Activated CD8-positive, alpha-beta T cell treated with anti-CD3 and anti-CD28 coated beads for 36 hours (primary cell): ENCODE results near the gene GJC2. TPM values are rescaled to one million over a fixed set of nuclear protein-coding genes. Genes with fewer than 3 reads are reported as not detected.
"Not testable (repeated sequence)": the region's sequence is repeated elsewhere in the genome, so short reads cannot be mapped to it uniquely, and the experiment has no call there.

ENCODE experiments used
- ATAC-seq: fragments of 200-7000 bp; cut with Tn5 transposase; one replicate; pipeline ENCODE4 v1.10.0; 2021; ENCODE audit warnings: mild to moderate bottlenecking, moderate library complexity
- CTCF ChIA-PET: fragments of 350-600 bp; sonication (Branson Sonifier 250); formaldehyde crosslinking; loops from one replicate; lab custom pipeline; 2021; ENCODE audit warnings: antibody characterized with exemption; lab: Charles Lee
- POLR2A ChIA-PET: fragments of 350-600 bp; sonication (Branson Sonifier 250); formaldehyde crosslinking; loops from one replicate; lab custom pipeline; 2021; ENCODE audit warnings: antibody characterized with exemption; lab: Charles Lee
- DNase-seq: peaks from one replicate; pipeline ENCODE4 v3.0.0-alpha.2; 2020
- H3K27ac Mint-ChIP-seq: one replicate; pipeline ENCODE4 v1.8.0; 2021; ENCODE audit warnings: mild to moderate bottlenecking, mixed read lengths
- H3K27me3 Mint-ChIP-seq: one replicate; pipeline ENCODE4 v1.8.0; 2021; ENCODE audit warnings: mixed read lengths
- H3K36me3 Mint-ChIP-seq: one replicate; pipeline ENCODE4 v1.8.0; 2021; ENCODE audit warnings: low read depth, mixed read lengths
- H3K4me1 Mint-ChIP-seq: one replicate; pipeline ENCODE4 v1.8.0; 2021; ENCODE audit warnings: low read depth, mixed read lengths
- H3K4me3 Mint-ChIP-seq: one replicate; pipeline ENCODE4 v1.8.0; 2021; ENCODE audit warnings: mild to moderate bottlenecking, moderate library complexity, mixed read lengths
- H3K9me3 Mint-ChIP-seq: one replicate; pipeline ENCODE4 v1.8.0; 2021; ENCODE audit warnings: mixed read lengths
- intact Hi-C: fragments of 100-400 bp; cut with micrococcal nuclease; formaldehyde crosslinking; loops from one replicate; pipeline ENCODE4 v1.10.0; 2022
- total RNA-seq, 2 experiments: library from RNA; stranded (reverse); gene quantifications; one replicate each; pipeline ENCODE4 v1.2.3, GENCODE V29; 2021
- TF ChIP-seq, protein P1 (sequence below): fragments of 200-600 bp; IDR thresholded peaks from one replicate; pipeline ENCODE4 v1.8.0; 2022; ENCODE audit warnings: antibody characterized with exemption, mild to moderate bottlenecking

GJC2 gene
- total RNA-seq, 2 experiments from 2014 or later: 3.4 to 3.5 TPM

- ChIA-PET CTCF (interaction anchor here (3.1 kb wide), 1 partner anchor 22 kb away, joined by 15 read pairs; no protein-coding TSS in a partner anchor), POLR2A (interaction anchor here (0.6 to 4.2 kb wide), 15 partner anchors 10 to 348 kb away, joined by 3 to 21 read pairs (median 4); partner anchors contain the start of genes ARF1 and IBA57)
- DNase-seq: peak; percentile 99
- Mint-ChIP-seq H3K36me3 (peaks cover 7% of the 10 kb centered on the region), H3K27ac (peak within 1 kb of the TSS; percentile 90), H3K9me3 (no peaks in the 10 kb centered on the region), H3K4me3 (peak within 1 kb of the TSS; percentile 83), H3K4me1 (peaks cover 31% of the 10 kb centered on the region), H3K27me3 (no peaks in the 10 kb centered on the region)
- TF ChIP-seq, protein P1, sequence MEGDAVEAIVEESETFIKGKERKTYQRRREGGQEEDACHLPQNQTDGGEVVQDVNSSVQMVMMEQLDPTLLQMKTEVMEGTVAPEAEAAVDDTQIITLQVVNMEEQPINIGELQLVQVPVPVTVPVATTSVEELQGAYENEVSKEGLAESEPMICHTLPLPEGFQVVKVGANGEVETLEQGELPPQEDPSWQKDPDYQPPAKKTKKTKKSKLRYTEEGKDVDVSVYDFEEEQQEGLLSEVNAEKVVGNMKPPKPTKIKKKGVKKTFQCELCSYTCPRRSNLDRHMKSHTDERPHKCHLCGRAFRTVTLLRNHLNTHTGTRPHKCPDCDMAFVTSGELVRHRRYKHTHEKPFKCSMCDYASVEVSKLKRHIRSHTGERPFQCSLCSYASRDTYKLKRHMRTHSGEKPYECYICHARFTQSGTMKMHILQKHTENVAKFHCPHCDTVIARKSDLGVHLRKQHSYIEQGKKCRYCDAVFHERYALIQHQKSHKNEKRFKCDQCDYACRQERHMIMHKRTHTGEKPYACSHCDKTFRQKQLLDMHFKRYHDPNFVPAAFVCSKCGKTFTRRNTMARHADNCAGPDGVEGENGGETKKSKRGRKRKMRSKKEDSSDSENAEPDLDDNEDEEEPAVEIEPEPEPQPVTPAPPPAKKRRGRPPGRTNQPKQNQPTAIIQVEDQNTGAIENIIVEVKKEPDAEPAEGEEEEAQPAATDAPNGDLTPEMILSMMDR: no peak
- ATAC-seq: peak; percentile 93
- intact Hi-C loops: loop anchor here (1.0 kb wide), 1 partner anchor 57 kb away; no protein-coding TSS in a partner anchor
Measured at GRCh38 chr1:228109073-228109961, 40.4 kb upstream of the GJC2 start, which contains the start of gene MRPL55. MRPL55 (minus strand) TSS chr1:228109299; CDS start chr1:228108260, 1,039 bp downstream.

DNA sequence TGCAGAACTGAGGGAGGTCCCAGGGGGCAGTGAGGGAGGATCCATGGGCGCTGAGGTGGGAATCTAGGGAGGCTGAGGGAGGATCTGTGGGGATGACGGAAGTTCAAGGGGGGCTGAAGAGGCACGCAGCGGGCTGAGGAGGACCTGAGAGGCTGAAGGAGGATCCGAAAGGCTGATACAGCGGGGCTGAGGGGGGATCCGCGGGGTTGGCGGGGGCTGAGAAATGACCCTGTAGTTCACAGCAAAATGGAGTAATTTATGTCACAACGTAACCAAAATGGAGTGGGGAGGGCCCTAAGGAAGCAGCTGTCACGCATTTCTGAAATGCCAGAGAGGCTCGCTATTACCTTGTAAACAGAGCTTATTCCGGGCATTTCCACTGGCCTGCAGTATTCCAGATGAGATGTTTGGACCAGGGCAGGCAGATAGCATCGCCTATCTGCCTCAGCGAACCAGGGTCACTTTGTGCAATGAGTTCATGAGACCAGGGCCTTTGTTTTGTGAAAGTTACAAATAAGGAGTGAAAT is 39.7 kb upstream of the GJC2 start:
- DNase-seq (peak; percentile 28), ATAC-seq (no peak)
- ChIA-PET CTCF (interaction anchor here (3.1 kb wide), 1 partner anchor 21 kb away, joined by 15 read pairs; no protein-coding TSS in a partner anchor), POLR2A (interaction anchor here (0.8 to 2.0 kb wide), 10 partner anchors 9 to 83 kb away, joined by 3 to 8 read pairs (median 4); partner anchors contain the start of genes ARF1 and IBA57)
- TF ChIP-seq, protein P1: no peak
- Mint-ChIP-seq H3K36me3 (peaks cover 7% of the 10 kb centered on the region), H3K27me3 (no peaks in the 10 kb centered on the region), H3K4me1 (peaks cover 28% of the 10 kb centered on the region), H3K4me3 (peak overlapping the region; percentile 83), H3K9me3 (no peaks in the 10 kb centered on the region), H3K27ac (peak overlapping the region; percentile 90)
- intact Hi-C loops: loop anchor here (1.0 kb wide), 1 partner anchor 56 kb away; no protein-coding TSS in a partner anchor

DNA sequence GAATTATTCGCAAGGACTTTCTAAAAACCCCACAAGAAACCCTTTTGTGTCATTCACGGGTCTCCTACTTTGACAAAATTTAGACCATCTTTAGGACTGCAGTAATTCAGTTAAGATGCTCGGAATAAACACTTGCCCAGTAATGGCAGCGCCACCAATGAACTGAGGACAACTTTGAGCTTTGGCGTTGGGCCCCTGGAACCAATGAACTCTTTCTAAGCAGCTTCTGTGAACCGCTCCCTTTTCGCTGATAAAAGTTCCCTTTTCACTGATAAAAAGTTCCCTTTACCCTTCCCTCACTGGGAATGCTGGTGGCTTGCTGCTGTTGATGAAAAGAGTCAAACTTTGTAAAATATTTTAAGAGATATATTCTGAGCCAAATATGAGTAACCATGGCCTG is 39.2 kb upstream of the GJC2 start:
- H3K27me3 Mint-ChIP-seq: no peaks in the 10 kb centered on the region
- H3K4me1 Mint-ChIP-seq: peaks cover 28% of the 10 kb centered on the region
- H3K4me3 Mint-ChIP-seq: peak overlapping the region; percentile 83
- TF ChIP-seq, protein P1: no peak
- H3K36me3 Mint-ChIP-seq: peaks cover 7% of the 10 kb centered on the region
- CTCF ChIA-PET: interaction anchor here (0.8 to 3.1 kb wide), 2 partner anchors 11 to 20 kb away, joined by 4 to 15 read pairs; no protein-coding TSS in a partner anchor
- no peaks in the 10 kb centered on the region for H3K9me3 Mint-ChIP-seq
- intact Hi-C loops: no loop called here
- no peak for DNase-seq
- ATAC-seq: no peak
- no peak overlapping the region for H3K27ac Mint-ChIP-seq
- POLR2A ChIA-PET: interaction anchor here (1.3 to 2.0 kb wide), 7 partner anchors 8 to 55 kb away, joined by 3 to 8 read pairs (median 5); partner anchors contain the start of genes ARF1 and IBA57

GRCh38 chr1:228111315-228111714 is 38.4 kb upstream of the GJC2 start:
- POLR2A ChIA-PET: interaction anchor here (1.4 kb wide), 1 partner anchor 27 kb away, joined by 3 read pairs; no protein-coding TSS in a partner anchor
- H3K27me3 Mint-ChIP-seq, DNase-seq, H3K36me3 Mint-ChIP-seq, intact Hi-C loops, H3K9me3 Mint-ChIP-seq, ATAC-seq, H3K27ac Mint-ChIP-seq, H3K4me3 Mint-ChIP-seq: not testable (repeated sequence)
- peaks cover 28% of the 10 kb centered on the region for H3K4me1 Mint-ChIP-seq
- CTCF ChIA-PET: interaction anchor here (0.8 kb wide), 1 partner anchor 10 kb away, joined by 4 read pairs; no protein-coding TSS in a partner anchor

DNA sequence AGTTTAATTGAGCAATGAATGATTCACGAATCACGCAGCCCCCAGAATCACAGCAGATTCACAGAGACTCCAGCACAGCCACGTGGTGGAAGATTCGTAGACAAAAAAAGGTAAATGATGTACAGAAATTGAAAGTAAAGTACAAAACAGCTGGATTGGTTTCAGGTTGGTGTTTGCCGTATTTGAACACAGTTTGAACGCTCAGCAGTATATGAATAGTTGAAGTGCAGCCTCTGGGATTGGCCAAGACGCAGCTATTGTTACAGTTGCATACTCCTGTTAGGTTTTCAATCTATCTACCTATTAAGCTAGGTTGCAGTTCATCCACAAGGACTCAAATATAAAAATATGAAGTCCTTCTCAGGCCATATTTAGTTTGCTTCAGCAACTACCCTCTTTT is 37.6 kb upstream of the GJC2 start:
- no peak overlapping the region for H3K27ac Mint-ChIP-seq
- no peak overlapping the region for H3K4me3 Mint-ChIP-seq
- no peak for ATAC-seq
- H3K27me3 Mint-ChIP-seq: no peaks in the 10 kb centered on the region
- TF ChIP-seq, protein P1: no peak
- no peak for DNase-seq
- H3K36me3 Mint-ChIP-seq: peaks cover 2% of the 10 kb centered on the region
- ChIA-PET POLR2A (no interaction called here), CTCF (interaction anchor here (1.4 to 1.9 kb wide), 2 partner anchors 9 to 19 kb away, joined by 9 read pairs; no protein-coding TSS in a partner anchor)
- intact Hi-C loops: no loop called here
- H3K9me3 Mint-ChIP-seq: no peaks in the 10 kb centered on the region
- H3K4me1 Mint-ChIP-seq: peaks cover 26% of the 10 kb centered on the region
